ENCODE measurements around the gene PTF1A.

PTF1A gene

GRCh38 chr10:23172429-23173213, 19.5 kb upstream of the PTF1A start:
- CTCF ChIA-PET, result interaction anchor here (1.0 kb wide), 1 partner anchor 14 kb away, joined by 3 read pairs; no protein-coding TSS in a partner anchor
- DNase-seq (ENCODE audit: extremely low spot score), result no peak
- POLR2A ChIA-PET, result no interaction called here
- TF ChIP-seq BHLHE40 (IDR thresholded peaks at IDR 0.05; ENCODE audit: borderline replicate concordance), result no peak
- TF ChIP-seq FOXM1 (IDR thresholded peaks at IDR 0.05; ENCODE audit: borderline replicate concordance), result no peak
- no peak for TF ChIP-seq PKNOX1 (IDR thresholded peaks at IDR 0.05)
- no peak for TF ChIP-seq FOXA1 (IDR thresholded peaks at IDR 0.05)
- no peak for TF ChIP-seq ARNT (IDR thresholded peaks at IDR 0.05)
- TF ChIP-seq SP1 (IDR thresholded peaks at IDR 0.05), result no peak
- TF ChIP-seq LEF1 (IDR thresholded peaks at IDR 0.05; ENCODE audit: borderline replicate concordance), result no peak
- no peak for TF ChIP-seq NFRKB (IDR thresholded peaks at IDR 0.05)
- no peak for TF ChIP-seq L3MBTL2 (conservative IDR thresholded peaks at IDR 0.05)
- TF ChIP-seq TARDBP (IDR thresholded peaks at IDR 0.05), result no peak
- TF ChIP-seq CTBP1 (IDR thresholded peaks at IDR 0.05; ENCODE audit: borderline replicate concordance), result no peak
- TF ChIP-seq FOXK2 (IDR thresholded peaks at IDR 0.05), result no peak
- no peak for TF ChIP-seq ELF4 (IDR thresholded peaks at IDR 0.05)

GRCh38 chr10:23173214-23174073, 18.7 kb upstream of the PTF1A start:
- TF ChIP-seq FOXM1 (IDR thresholded peaks at IDR 0.05; ENCODE audit: borderline replicate concordance) (no peak), ZNF384 (IDR thresholded peaks at IDR 0.05) (no peak), SP1 (IDR thresholded peaks at IDR 0.05) (no peak), BHLHE40 (IDR thresholded peaks at IDR 0.05; ENCODE audit: borderline replicate concordance) (no peak), L3MBTL2 (conservative IDR thresholded peaks at IDR 0.05) (no peak), ELF4 (IDR thresholded peaks at IDR 0.05) (no peak), NFRKB (IDR thresholded peaks at IDR 0.05) (no peak), TARDBP (IDR thresholded peaks at IDR 0.05) (no peak), FOXA1 (IDR thresholded peaks at IDR 0.05) (no peak), FOXK2 (IDR thresholded peaks at IDR 0.05) (no peak), ARNT (IDR thresholded peaks at IDR 0.05) (no peak), PKNOX1 (IDR thresholded peaks at IDR 0.05) (no peak), CTBP1 (IDR thresholded peaks at IDR 0.05; ENCODE audit: borderline replicate concordance) (no peak), HDGF (IDR thresholded peaks at IDR 0.05; ENCODE audit: borderline replicate concordance) (no peak), LEF1 (IDR thresholded peaks at IDR 0.05; ENCODE audit: borderline replicate concordance) (no peak), SUZ12 (IDR thresholded peaks at IDR 0.05) (no peak)
- DNase-seq (ENCODE audit: extremely low spot score), result peak; percentile 61
- POLR2A ChIA-PET, result no interaction called here
- CTCF ChIA-PET, result interaction anchor here (0.6 to 1.0 kb wide), 2 partner anchors 15 to 585 kb away, joined by 3 read pairs; no protein-coding TSS in a partner anchor

GRCh38 chr10:23174074-23174976, 17.8 kb upstream of the PTF1A start:
- CTCF ChIA-PET, result no interaction called here
- DNase-seq (ENCODE audit: extremely low spot score), result no peak
- no peak for TF ChIP-seq ARNT (IDR thresholded peaks at IDR 0.05)
- TF ChIP-seq HDGF (IDR thresholded peaks at IDR 0.05; ENCODE audit: borderline replicate concordance), result no peak
- no peak for TF ChIP-seq NFRKB (IDR thresholded peaks at IDR 0.05)
- TF ChIP-seq L3MBTL2 (conservative IDR thresholded peaks at IDR 0.05), result no peak
- no peak for TF ChIP-seq FOXA1 (IDR thresholded peaks at IDR 0.05)
- TF ChIP-seq PKNOX1 (IDR thresholded peaks at IDR 0.05), result no peak
- no peak for TF ChIP-seq FOXK2 (IDR thresholded peaks at IDR 0.05)
- TF ChIP-seq SUZ12 (IDR thresholded peaks at IDR 0.05), result no peak
- no peak for TF ChIP-seq TARDBP (IDR thresholded peaks at IDR 0.05)
- TF ChIP-seq ZNF384 (IDR thresholded peaks at IDR 0.05), result no peak
- TF ChIP-seq FOXM1 (IDR thresholded peaks at IDR 0.05; ENCODE audit: borderline replicate concordance), result no peak
- POLR2A ChIA-PET, result no interaction called here

GRCh38 chr10:23174977-23175512, 17.1 kb upstream of the PTF1A start:
- POLR2A ChIA-PET, result no interaction called here
- no peak for DNase-seq (ENCODE audit: extremely low spot score)
- TF ChIP-seq FOXA1 (IDR thresholded peaks at IDR 0.05) (no peak), SUZ12 (IDR thresholded peaks at IDR 0.05) (no peak), HDGF (IDR thresholded peaks at IDR 0.05; ENCODE audit: borderline replicate concordance) (no peak), NFRKB (IDR thresholded peaks at IDR 0.05) (no peak), ELF4 (IDR thresholded peaks at IDR 0.05) (no peak), BHLHE40 (IDR thresholded peaks at IDR 0.05; ENCODE audit: borderline replicate concordance) (no peak), FOXK2 (IDR thresholded peaks at IDR 0.05) (no peak), FOXM1 (IDR thresholded peaks at IDR 0.05; ENCODE audit: borderline replicate concordance) (no peak), TARDBP (IDR thresholded peaks at IDR 0.05) (no peak), ARNT (IDR thresholded peaks at IDR 0.05) (no peak), L3MBTL2 (conservative IDR thresholded peaks at IDR 0.05) (no peak), SP1 (IDR thresholded peaks at IDR 0.05) (no peak), ZNF384 (IDR thresholded peaks at IDR 0.05) (no peak), CTBP1 (IDR thresholded peaks at IDR 0.05; ENCODE audit: borderline replicate concordance) (no peak), LEF1 (IDR thresholded peaks at IDR 0.05; ENCODE audit: borderline replicate concordance) (no peak), PKNOX1 (IDR thresholded peaks at IDR 0.05) (no peak)
- CTCF ChIA-PET, result interaction anchor here (0.8 kb wide), 1 partner anchor 863 kb away, joined by 3 read pairs; no protein-coding TSS in a partner anchor

Data from HEK293T (cell line).